GM18861 (cell line): ENCODE results near the gene KLHDC4.
"Not testable (repeated sequence)": the region's sequence is repeated elsewhere in the genome, so short reads cannot be mapped to it uniquely, and the experiment has no call there.

Source experiments
- ATAC-seq: cut with Tn5 transposase; IDR thresholded peaks from one replicate; pipeline ENCODE4 v1.9.1; 2021; ENCODE audit not compliant: unreplicated experiment

Gene KLHDC4

GRCh38 chr16:87685766-87686165, 80.0 kb downstream of the KLHDC4 start:
- no peak for ATAC-seq

GRCh38 chr16:87685405-87685755, 80.4 kb downstream of the KLHDC4 start:
- ATAC-seq: no peak

- no peak for ATAC-seq
Measured at GRCh38 chr16:87684711-87685404, 80.9 kb downstream of the KLHDC4 start.

- ATAC-seq: no peak
Measured at GRCh38 chr16:87684106-87684677, 81.6 kb downstream of the KLHDC4 start.

DNA sequence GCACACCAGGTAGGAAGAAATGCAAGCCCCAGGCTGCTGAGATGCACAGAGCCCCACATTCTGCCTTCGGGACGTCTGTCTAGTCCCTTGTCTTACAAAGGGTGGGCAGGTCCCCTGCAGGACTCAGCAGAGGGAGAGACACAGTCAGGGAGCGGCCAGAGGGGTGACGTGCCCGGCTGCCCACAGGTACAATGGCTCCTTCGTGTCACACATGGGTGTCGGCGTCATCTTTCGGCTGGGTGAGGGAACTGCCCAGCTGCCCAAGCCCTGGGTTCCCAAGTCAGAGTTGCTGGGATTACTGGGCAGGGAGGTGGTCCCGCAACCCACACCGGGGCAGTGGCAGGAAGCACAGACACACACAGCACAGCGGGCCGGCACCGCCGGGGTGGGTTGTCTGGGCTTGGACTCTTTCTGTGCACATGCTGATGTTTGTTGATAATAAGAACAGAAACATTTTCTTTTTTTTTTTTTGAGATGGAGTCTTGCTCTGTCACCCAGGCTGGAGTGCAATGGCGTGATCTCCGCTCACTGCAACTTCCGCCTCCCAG, 82.9 kb downstream of the KLHDC4 start:
- ATAC-seq: no peak

DNA sequence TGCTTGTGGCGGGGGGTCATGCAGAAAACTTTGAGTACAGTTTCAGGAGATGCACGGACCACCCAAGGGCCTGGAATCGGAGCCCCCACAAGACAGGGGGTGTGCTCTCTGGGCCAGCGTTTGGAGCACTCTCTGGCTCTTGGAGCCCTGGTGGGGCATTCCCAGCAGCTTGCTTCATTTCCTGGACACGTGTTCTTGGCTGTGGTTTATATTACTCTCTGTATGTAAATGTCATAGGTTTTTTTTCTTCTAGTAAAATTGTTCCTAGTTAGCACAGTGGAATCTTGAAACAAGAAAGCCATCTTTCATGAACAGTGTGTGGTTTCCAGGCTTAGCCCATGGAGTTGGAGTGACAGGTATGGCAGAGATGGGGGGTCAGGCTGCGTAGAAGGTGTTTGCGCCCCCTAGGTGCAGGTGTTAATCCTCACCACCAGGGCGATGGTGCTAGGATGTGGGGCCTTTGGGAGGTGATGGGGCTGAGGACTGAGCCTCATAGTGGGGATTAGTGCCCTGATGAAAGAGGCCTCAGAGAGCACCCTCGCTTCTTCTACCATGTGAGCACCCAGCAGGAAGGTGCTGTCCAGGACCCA, 83.7 kb downstream of the KLHDC4 start:
- no peak for ATAC-seq

DNA sequence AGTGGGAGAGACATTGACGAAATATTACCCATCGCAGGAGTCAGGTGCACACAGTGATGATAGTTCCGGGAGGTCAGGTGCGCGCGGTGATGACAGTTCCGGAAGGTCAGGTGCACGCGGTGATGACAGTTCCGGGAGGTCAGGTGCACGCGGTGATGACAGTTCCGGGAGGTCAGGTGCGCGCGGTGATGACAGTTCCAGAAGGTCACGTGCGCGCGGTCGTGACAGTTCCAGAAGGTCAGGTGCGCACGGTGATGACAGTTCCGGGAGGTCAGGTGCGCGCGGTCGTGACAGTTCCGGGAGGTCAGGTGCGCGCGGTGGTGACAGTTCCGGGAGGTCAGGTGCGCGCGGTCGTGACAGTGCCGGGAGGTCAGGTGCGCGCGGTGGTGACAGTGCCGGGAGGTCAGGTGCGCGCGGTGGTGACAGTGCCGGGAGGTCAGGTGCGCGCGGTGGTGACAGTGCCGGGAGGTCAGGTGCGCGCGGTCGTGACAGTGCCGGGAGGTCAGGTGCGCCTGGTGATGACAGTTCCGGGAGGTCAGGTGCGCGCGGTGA, 84.7 kb downstream of the KLHDC4 start:
- ATAC-seq: not testable (repeated sequence)

DNA sequence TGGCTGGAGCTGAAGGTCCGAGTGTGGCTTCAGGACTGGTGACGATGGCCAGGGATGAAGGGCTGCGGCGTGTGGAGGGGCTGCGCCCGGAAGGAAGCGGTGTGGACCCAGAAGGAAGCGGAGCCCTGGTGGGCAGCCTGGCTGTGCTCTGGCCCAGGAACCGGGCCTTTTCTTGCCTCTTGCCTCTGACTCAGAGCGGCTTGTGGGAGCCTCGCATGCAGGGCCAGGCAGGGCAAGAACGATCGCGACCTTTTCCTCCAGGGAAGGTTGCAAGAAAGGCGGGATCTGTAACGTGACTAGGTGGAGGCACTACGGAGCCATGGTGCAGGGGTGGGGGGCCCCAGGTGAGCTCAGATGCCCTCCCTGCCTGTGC, 85.5 kb downstream of the KLHDC4 start:
- ATAC-seq: no peak

DNA sequence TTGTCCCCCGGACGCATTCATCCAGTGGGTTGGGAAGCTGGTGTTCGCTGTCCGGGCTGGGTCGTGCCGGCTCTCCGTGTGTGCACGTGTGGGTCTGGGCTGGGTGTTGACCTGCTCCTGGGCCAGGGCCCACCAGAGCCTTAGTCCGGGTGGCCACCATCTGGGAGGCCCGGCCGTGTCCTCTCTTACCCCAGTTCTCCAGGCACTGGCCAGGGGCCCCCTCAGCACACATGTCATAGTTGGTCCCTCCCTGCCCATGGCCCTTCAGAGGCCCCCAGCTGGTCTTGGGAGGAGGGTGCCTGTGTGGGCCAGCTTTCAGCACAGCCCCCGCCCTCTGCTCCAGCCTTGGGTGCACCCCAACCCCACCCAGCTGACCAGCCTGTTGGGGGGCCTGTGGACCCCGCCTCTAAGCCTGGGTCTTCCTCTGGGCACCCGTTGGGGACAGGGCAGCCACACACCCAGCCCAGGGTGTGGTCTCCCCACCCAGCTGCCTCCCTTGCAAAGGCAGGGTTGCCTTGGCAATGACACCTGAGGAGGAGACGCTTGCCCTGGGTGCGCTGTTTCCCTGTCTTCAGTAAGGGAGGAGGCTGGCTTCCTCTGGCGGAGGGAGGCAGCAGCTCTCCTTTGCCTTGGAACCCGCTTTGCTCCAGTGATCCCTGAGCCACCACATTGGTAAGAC, 86.1 kb downstream of the KLHDC4 start:
- ATAC-seq: no peak

GRCh38 chr16:87678618-87679017, 87.2 kb downstream of the KLHDC4 start:
- ATAC-seq: no peak

DNA sequence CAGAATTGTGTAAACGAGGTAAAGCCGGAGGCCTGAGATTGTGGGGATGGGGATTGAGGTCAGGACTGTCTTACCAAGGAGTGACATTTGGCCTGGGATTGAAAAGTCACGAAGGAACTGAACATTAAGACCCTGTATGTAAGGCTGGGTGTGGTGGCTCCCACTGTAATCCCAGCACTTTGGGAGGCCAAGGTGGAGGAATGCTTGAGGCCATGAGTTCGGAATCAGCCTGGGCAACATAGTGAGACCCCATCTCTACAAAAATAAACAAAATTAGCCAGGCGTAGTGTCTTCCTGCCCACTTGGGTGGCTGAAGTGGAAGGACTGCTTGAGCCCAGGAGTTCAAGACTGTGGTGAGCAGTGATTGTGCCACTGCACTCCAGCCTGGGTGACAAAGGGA, 88.0 kb downstream of the KLHDC4 start:
- ATAC-seq: no peak

- no peak for ATAC-seq
Measured at GRCh38 chr16:87675111-87675719, 90.6 kb downstream of the KLHDC4 start.

GRCh38 chr16:87674419-87674818, 91.4 kb downstream of the KLHDC4 start:
- no peak for ATAC-seq

DNA sequence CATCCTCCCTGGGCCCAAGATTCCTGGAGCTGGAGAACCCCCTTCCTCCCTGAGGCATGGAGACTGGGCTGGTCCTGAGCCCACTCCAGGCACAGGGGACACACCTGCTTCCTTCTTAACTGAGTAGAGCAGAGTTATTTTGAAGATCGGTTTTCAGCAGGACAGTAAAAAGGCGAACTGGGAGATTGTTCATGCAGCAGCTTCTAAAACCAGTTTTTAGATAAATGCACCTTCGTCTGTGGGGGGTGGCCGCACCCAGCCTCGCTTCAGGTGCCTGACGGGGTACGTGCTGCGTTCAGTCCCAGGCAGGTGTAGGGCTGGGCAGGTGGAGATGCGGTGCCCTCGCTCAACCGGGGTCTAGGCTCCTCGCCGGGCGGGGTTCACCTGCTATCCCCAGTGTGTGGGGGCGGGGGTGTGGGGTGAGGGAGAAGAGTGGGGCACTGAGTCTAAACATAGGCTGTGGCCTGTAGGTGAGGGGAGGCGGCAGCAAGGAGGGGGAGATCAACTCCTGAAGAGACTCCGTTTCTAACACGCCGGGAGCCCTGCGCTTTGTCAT, 94.0 kb downstream of the KLHDC4 start:
- no peak for ATAC-seq

DNA sequence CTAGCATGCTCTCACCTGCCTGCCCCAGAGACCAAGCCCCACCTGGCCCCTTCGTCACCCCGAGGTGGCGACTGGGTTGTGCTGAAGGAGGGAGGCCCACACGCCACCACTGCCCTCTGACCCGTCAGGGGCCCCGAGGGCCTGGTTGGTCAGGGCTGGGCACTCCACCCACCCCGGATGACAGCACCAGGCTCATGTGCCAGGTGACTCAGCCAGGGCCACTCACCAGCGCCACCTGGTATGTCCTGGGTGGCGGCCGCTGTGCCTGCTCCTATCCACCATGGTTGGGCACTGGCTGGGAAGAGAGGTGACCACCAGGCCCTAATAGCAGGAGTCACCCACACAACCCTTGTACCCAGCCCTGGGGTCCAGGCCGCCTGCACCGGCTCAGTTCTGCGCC, 94.6 kb downstream of the KLHDC4 start:
- ATAC-seq: no peak

- ATAC-seq: no peak
Measured at GRCh38 chr16:87669672-87670071, 96.1 kb downstream of the KLHDC4 start.

DNA sequence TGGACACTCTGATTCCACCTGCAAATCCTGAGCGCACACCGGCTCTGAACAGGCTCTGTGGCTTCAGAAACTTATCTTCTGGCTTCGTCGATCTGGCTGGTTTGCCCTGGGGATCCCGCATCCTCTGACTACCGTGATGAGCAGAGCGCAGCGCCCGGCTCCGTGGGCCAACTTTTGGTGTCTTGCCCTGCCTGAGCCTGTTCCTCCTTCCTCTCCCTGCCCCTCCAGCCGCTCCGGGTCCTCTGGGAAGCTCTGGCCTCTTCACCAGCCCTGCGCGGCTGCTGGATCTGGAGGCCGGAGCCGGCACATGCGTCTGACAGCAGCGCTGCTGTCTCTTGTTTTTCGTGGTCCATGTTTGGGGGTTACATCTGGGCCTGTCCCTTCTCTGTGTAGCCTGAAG, 97.8 kb downstream of the KLHDC4 start:
- no peak for ATAC-seq

DNA sequence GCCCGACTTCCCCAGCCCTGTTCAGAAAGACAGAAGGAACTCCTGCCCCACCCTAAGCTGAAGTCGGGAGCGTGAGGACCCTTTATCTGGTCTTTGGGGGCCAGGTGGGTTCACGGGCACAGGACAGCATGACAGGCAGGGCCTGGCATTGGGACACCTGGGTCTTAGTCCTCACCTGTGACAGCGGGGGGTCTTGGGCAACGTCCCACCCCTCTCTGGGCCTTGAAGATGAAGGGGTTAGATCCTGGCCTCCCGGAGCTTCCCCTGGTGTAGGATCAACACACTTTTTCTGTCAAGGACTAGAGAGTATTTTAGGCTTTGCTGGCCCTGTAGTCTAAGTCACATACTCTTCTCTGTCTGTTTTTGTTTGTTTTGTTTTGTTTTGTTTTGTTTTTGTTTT, 98.3 kb downstream of the KLHDC4 start:
- no peak for ATAC-seq

DNA sequence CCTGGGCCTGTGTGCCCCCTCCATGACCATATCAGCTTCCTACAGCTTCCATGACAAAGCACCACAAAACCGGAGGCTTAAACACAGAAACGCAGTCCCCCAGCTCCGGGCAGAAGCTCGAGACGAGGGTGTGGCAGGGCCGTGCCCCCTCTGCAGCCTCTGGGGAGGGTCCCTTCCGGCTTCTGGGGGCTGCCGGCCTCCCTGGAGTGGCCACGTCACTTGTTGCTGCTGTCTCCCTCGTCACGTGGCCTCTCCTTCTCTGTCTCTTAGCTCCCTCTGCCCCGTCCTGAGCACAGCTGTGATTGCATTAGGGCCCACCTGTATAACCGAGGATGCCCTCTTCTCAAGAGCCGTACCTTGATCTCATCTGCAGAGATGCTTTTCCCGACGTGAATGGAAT, 98.9 kb downstream of the KLHDC4 start:
- ATAC-seq: no peak

GRCh38 chr16:87665193-87665592, 100.6 kb downstream of the KLHDC4 start:
- no peak for ATAC-seq

GRCh38 chr16:87664792-87665191, 101.0 kb downstream of the KLHDC4 start:
- no peak for ATAC-seq
